DOHH2 (cell line): ENCODE data around the gene OR5H2.
A peak's percentile ranks its signal among the peaks of the same experiment; 100 is the strongest.

Experiments used
- H3F3A ChIP-seq: fragments of 200-600 bp; sonication (generic), shearing (Covaris generic); 2 replicates; pipeline ENCODE4 v1.6.0; 2016; ENCODE audit warnings: antibody characterized with exemption, mild to moderate bottlenecking; ENCODE audit not compliant: control insufficient read depth, insufficient read depth
- H3K27ac ChIP-seq: fragments of 200-600 bp; sonication (generic); 2 replicates; pipeline ENCODE4 v1.5.1; 2014; ENCODE audit warnings: low read depth, mild to moderate bottlenecking, low read length, moderate library complexity
- H3K27me3 ChIP-seq: fragments of 200-600 bp; sonication (generic); 2 replicates; pipeline ENCODE4 v1.6.1; 2014; ENCODE audit warnings: mild to moderate bottlenecking, low read length, mixed read lengths; ENCODE audit not compliant: control insufficient read depth
- H3K36me3 ChIP-seq: fragments of 200-600 bp; sonication (generic); 2 replicates; pipeline ENCODE4 v1.6.1; 2014; ENCODE audit warnings: mild to moderate bottlenecking, low read length, moderate library complexity, mixed read lengths; ENCODE audit not compliant: control insufficient read depth
- H3K4me1 ChIP-seq: fragments of 200-600 bp; sonication (generic); 2 replicates; pipeline ENCODE4 v1.6.1; 2014; ENCODE audit warnings: mild to moderate bottlenecking, low read length, mixed read lengths; ENCODE audit not compliant: control insufficient read depth
- H3K4me2 ChIP-seq: fragments of 200-600 bp; sonication (generic); 2 replicates; pipeline ENCODE4 v1.6.0; 2014; ENCODE audit warnings: mild to moderate bottlenecking, low read length, moderate library complexity
- H3K4me3 ChIP-seq: fragments of 200-600 bp; sonication (generic); 2 replicates; pipeline ENCODE4 v1.5.1; 2014; ENCODE audit warnings: mild to moderate bottlenecking, low read length, mixed read lengths
- H3K79me2 ChIP-seq: fragments of 200-600 bp; sonication (generic); 2 replicates; pipeline ENCODE4 v1.6.1; 2014; ENCODE audit warnings: mild to moderate bottlenecking, low read length, mixed read lengths; ENCODE audit not compliant: control insufficient read depth
- H3K9me2 ChIP-seq: fragments of 200-600 bp; sonication (generic); replicated peaks from 2 replicates; pipeline ENCODE4 v1.6.1; 2014; ENCODE audit warnings: mild to moderate bottlenecking, low read length, mixed read lengths; ENCODE audit not compliant: control insufficient read depth
- H3K9me3 ChIP-seq: fragments of 200-600 bp; sonication (generic); 2 replicates; pipeline ENCODE4 v1.6.1; 2014; ENCODE audit warnings: antibody characterized with exemption, low read length, mixed read lengths; ENCODE audit not compliant: control insufficient read depth, insufficient read depth
- H4K20me1 ChIP-seq: fragments of 200-600 bp; sonication (generic); 2 replicates; pipeline ENCODE4 v1.6.0; 2014; ENCODE audit warnings: low read depth, mild to moderate bottlenecking, antibody characterized with exemption, low read length, moderate library complexity; ENCODE audit not compliant: control insufficient read depth, insufficient read depth
- EZH2phosphoT487 ChIP-seq: fragments of 200-600 bp; sonication (generic); IDR thresholded peaks from 2 replicates; pipeline ENCODE4 v1.6.1; 2017; ENCODE audit warnings: borderline replicate concordance, mild to moderate bottlenecking, antibody characterized with exemption, low read length, moderate library complexity, mixed read lengths
- TF ChIP-seq, protein P1 (sequence below): fragments of 200-600 bp; sonication (generic); IDR thresholded peaks from one replicate; pipeline ENCODE4 v1.5.1; 2014; ENCODE audit warnings: antibody characterized with exemption, mild to moderate bottlenecking, low read depth, low read length; ENCODE audit not compliant: poor library complexity, severe bottlenecking

Gene OR5H2

DNA sequence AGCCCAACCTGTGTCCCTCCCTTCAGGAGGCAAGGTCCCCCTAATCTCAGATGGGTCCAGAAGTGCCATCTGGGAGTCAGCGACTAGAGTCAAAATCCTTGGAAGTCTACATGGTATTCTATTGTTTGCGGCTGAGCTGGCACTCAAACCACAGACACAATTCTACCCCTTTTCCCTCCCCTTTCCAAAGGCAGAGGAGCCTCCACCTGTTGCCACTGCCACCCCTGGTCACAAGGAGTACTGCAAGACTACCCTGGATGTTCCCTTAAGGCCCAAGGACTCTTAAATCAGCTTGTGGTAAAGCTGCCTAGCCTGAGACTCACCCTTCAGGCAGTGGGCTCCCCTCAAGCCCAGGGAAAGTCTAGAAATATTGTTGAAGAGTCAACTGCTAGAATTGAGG, 22.6 kb upstream of the OR5H2 start:
- H4K20me1 ChIP-seq: no peaks in the 10 kb centered on the region
- H3K79me2 ChIP-seq: no peaks in the 10 kb centered on the region
- no peaks in the 10 kb centered on the region for H3K4me1 ChIP-seq
- H3K36me3 ChIP-seq: no peaks in the 10 kb centered on the region
- no peak overlapping the region for H3K27ac ChIP-seq
- no peaks in the 10 kb centered on the region for H3K9me3 ChIP-seq
- no peak overlapping the region for H3K4me2 ChIP-seq
- H3K4me3 ChIP-seq: no peak overlapping the region
- TF ChIP-seq EZH2phosphoT487: no peak
- TF ChIP-seq, protein P1, sequence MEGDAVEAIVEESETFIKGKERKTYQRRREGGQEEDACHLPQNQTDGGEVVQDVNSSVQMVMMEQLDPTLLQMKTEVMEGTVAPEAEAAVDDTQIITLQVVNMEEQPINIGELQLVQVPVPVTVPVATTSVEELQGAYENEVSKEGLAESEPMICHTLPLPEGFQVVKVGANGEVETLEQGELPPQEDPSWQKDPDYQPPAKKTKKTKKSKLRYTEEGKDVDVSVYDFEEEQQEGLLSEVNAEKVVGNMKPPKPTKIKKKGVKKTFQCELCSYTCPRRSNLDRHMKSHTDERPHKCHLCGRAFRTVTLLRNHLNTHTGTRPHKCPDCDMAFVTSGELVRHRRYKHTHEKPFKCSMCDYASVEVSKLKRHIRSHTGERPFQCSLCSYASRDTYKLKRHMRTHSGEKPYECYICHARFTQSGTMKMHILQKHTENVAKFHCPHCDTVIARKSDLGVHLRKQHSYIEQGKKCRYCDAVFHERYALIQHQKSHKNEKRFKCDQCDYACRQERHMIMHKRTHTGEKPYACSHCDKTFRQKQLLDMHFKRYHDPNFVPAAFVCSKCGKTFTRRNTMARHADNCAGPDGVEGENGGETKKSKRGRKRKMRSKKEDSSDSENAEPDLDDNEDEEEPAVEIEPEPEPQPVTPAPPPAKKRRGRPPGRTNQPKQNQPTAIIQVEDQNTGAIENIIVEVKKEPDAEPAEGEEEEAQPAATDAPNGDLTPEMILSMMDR: peak; percentile 54
- no peaks in the 10 kb centered on the region for H3K9me2 ChIP-seq
- no peaks in the 10 kb centered on the region for H3K27me3 ChIP-seq
- no peaks in the 10 kb centered on the region for H3F3A ChIP-seq

DNA sequence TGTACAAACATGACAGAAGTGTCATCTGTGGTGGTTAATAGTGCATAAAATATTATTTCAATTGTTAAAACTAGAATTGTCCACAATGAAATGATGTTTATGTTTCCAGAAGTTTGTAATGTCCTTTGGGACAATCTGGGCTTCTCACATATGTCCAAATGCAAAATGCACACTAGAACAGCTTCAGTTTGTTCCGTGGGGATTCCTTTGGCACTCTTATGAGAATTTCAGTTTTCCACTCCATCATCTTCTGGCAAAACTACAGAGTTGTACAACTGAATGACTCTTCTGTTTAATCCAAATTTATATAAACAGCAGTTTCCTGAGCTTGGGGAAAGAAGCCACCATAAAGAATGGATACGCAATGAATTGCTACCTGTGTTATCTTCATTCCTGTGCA, 20.3 kb upstream of the OR5H2 start:
- H3K9me3 ChIP-seq: no peaks in the 10 kb centered on the region
- H3K79me2 ChIP-seq: no peaks in the 10 kb centered on the region
- no peaks in the 10 kb centered on the region for H3K9me2 ChIP-seq
- H3F3A ChIP-seq: no peaks in the 10 kb centered on the region
- no peaks in the 10 kb centered on the region for H3K36me3 ChIP-seq
- no peaks in the 10 kb centered on the region for H4K20me1 ChIP-seq
- no peak overlapping the region for H3K4me2 ChIP-seq
- TF ChIP-seq EZH2phosphoT487: no peak
- TF ChIP-seq, protein P1: no peak
- H3K27ac ChIP-seq: no peak overlapping the region
- no peaks in the 10 kb centered on the region for H3K4me1 ChIP-seq
- H3K27me3 ChIP-seq: no peaks in the 10 kb centered on the region
- H3K4me3 ChIP-seq: no peak overlapping the region

DNA sequence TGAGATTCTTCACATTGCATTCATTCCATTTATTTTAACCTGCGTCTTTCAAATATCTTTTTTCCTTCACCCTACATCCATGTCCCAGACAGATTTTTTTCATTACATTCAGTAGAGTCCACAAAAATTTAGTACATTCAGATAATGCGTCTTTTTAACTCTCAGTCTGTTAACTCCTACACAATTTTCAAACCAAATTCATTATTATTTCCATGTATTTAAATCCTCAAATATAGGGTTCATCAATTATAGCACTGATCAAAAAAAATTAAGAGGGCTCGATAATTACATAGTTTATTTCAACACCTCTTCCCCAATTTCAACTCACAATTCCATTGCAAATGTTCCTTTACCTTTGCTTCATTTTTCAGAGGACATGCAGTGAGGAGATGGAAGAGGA, 18.4 kb upstream of the OR5H2 start, which contains the start of gene OR5H6:
TSS of gene OR5H6 (plus strand) at position 301 of the 400 bp plus-strand sequence. CDS start at position 390, 89 bp downstream.
- H4K20me1 ChIP-seq: no peaks in the 10 kb centered on the region
- no peaks in the 10 kb centered on the region for H3K79me2 ChIP-seq
- no peaks in the 10 kb centered on the region for H3K9me2 ChIP-seq
- no peaks in the 10 kb centered on the region for H3K27me3 ChIP-seq
- no peaks in the 10 kb centered on the region for H3F3A ChIP-seq
- no peaks in the 10 kb centered on the region for H3K4me1 ChIP-seq
- no peak within 1 kb of the TSS for H3K4me2 ChIP-seq
- no peak within 1 kb of the TSS for H3K27ac ChIP-seq
- TF ChIP-seq, protein P1: no peak
- no peak for TF ChIP-seq EZH2phosphoT487
- H3K36me3 ChIP-seq: no peaks in the 10 kb centered on the region
- H3K9me3 ChIP-seq: no peaks in the 10 kb centered on the region
- no peak within 1 kb of the TSS for H3K4me3 ChIP-seq

DNA sequence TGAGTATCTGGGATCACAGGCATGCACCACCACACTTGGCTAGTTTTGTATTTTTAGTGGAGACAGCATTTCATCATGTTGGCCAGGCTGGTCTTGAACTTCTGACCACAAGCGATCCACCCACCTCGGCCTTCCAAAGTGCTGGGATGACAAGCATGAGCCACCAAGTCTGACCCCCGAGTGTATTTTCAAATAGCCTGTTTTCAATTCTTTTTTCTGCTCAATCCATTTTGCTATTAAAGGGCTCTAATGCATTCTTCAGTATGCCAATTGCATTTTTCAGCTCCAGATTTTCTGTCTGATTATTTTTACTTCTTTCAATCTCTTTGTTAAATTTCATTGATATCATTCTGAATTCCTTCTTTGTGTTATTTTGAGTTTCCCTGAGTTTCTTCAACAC, 12.5 kb upstream of the OR5H2 start:
- H3F3A ChIP-seq: no peaks in the 10 kb centered on the region
- H3K27me3 ChIP-seq: no peaks in the 10 kb centered on the region
- H3K4me3 ChIP-seq: no peak overlapping the region
- no peaks in the 10 kb centered on the region for H3K4me1 ChIP-seq
- no peaks in the 10 kb centered on the region for H4K20me1 ChIP-seq
- no peak overlapping the region for H3K4me2 ChIP-seq
- no peak overlapping the region for H3K27ac ChIP-seq
- H3K9me3 ChIP-seq: no peaks in the 10 kb centered on the region
- H3K9me2 ChIP-seq: no peaks in the 10 kb centered on the region
- no peak for TF ChIP-seq EZH2phosphoT487
- TF ChIP-seq, protein P1: no peak
- H3K36me3 ChIP-seq: no peaks in the 10 kb centered on the region
- no peaks in the 10 kb centered on the region for H3K79me2 ChIP-seq
